Measurements from ENCODE around the gene CDCA7L.
"Not testable (repeated sequence)": the region's sequence is repeated elsewhere in the genome, so short reads cannot be mapped to it uniquely, and the experiment has no call there.

Gene CDCA7L

DNA sequence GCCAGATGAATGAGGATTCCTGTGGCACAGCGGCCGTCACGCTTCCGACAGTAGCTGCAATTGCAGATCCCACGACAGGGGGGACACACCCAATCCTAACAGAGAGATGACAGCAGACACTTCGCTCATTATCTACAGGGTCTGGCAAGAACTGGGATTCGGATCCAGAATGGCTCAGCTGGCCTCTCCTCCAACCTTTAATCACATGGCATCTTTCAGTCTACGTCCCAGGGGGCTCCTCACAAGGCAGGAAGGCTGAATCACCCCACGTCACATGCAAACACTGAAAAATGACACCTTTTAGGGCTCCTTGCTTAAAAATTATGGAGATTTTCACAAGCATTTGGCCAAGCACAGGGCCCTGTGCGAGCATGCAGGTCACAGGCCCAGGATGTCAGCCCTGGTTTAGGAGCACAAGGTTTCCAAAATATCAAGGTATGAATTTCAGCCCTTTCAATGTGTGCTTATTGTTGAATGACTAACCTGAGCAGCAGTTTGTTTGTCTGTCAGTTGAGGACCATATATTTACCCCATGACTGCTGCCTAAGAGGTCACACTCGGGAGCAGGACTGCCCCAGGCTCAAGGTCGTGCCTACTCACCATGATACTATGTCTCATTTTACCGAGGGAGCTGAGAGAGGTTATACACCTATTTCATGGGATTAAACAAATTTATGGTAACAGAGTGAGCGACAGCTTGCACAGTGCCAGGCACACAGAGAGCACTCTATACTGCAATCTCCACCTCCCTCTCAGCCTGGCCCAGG lies 42.5 kb downstream of the CDCA7L start:
- H3K27me3 ChIP-seq (replicated peaks; ENCODE audit: control insufficient read depth, insufficient read depth, low read length): no peaks in the 10 kb centered on the region

DNA sequence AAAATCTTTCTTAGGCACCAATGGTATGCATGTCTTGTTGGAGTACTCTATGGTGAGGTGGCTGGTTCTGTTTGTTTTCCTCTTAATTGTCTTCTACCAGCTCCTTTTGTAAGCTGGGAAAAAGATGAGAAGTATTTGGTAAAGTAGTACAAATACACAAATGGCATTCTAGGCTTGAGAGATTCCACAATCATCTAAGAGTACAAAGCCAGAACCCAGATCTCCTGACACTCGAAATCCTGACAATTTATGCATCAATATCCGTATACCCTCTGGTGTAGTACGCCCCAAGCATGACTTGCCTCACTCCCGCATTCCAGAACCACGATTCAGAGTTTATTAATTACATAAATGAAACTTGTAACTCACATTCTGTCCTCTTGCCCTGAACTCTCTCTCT lies 43.5 kb downstream of the CDCA7L start:
- Histone ChIP-seq H3K36me3 (ENCODE audit: control insufficient read depth, insufficient read depth, low read length, severe bottlenecking) (peaks cover 7% of the 10 kb centered on the region), H3K4me3 (ENCODE audit: low read length) (no peak overlapping the region), H3K27me3 (replicated peaks; ENCODE audit: control insufficient read depth, insufficient read depth, low read length) (no peaks in the 10 kb centered on the region), H3K4me1 (ENCODE audit: control insufficient read depth, insufficient read depth, low read length) (peaks cover 8% of the 10 kb centered on the region), H3K9me3 (ENCODE audit: control insufficient read depth, low read length) (no peaks in the 10 kb centered on the region), H3K9ac (ENCODE audit: low read length) (no peak overlapping the region)
- DNase-seq (ENCODE audit: low read depth): peak; percentile 45

More for the DNA sequence above, 42.5 kb downstream of the CDCA7L start:
- Histone ChIP-seq H3K4me3 (ENCODE audit: low read length) (no peak overlapping the region), H3K36me3 (ENCODE audit: control insufficient read depth, insufficient read depth, low read length, severe bottlenecking) (peaks cover 13% of the 10 kb centered on the region), H3K9ac (ENCODE audit: low read length) (no peak overlapping the region), H3K9me3 (ENCODE audit: control insufficient read depth, low read length) (no peaks in the 10 kb centered on the region), H3K4me1 (ENCODE audit: control insufficient read depth, insufficient read depth, low read length) (peaks cover 8% of the 10 kb centered on the region)
- DNase-seq (ENCODE audit: low read depth): no peak

DNA sequence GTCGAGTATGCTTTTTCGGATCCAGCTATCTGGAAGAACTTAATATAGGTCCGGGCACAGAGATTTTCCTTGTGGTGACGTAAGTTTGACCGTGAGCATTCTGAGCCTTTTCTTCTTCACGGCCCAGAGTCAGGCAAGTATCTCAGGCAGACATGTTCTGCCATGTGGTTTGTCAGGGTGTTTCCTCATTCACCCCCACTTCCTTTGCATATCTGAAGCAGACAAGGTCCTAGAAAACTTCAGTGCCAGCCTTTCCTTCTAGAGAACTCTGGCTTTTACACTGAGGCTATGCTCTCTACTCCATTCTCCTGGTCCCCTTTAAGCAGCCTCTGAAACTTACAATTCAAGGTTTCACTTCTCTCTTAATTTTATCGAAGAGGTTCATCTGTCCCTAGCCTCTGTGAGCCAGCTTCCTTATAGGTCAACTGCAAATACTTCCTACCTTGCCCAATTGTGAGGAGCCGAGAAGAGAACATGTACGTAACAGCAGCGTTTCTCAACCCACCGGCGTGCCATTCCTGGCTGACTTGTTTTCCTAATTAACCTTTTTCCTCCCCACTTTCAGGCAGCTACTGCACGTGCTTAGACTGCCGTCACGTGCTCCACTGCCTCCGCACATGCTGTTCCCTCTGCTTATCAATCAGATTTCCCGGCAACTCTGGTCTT lies 47.3 kb downstream of the CDCA7L start:
- Histone ChIP-seq H3K9ac (ENCODE audit: low read length) (no peak overlapping the region), H3K36me3 (ENCODE audit: control insufficient read depth, insufficient read depth, low read length, severe bottlenecking) (no peaks in the 10 kb centered on the region), H3K4me3 (ENCODE audit: low read length) (no peak overlapping the region), H3K4me1 (ENCODE audit: control insufficient read depth, insufficient read depth, low read length) (peaks cover 8% of the 10 kb centered on the region), H3K27me3 (replicated peaks; ENCODE audit: control insufficient read depth, insufficient read depth, low read length) (no peaks in the 10 kb centered on the region), H3K9me3 (ENCODE audit: control insufficient read depth, low read length) (no peaks in the 10 kb centered on the region)
- DNase-seq (ENCODE audit: low read depth): no peak

- no peaks in the 10 kb centered on the region for H3K36me3 ChIP-seq (ENCODE audit: control insufficient read depth, insufficient read depth, low read length, severe bottlenecking)
- no peak overlapping the region for H3K4me3 ChIP-seq (ENCODE audit: low read length)
- H3K9ac ChIP-seq (ENCODE audit: low read length): no peak overlapping the region
- no peaks in the 10 kb centered on the region for H3K9me3 ChIP-seq (ENCODE audit: control insufficient read depth, low read length)
- DNase-seq (ENCODE audit: low read depth): no peak
- no peaks in the 10 kb centered on the region for H3K27me3 ChIP-seq (replicated peaks; ENCODE audit: control insufficient read depth, insufficient read depth, low read length)
- H3K4me1 ChIP-seq (ENCODE audit: control insufficient read depth, insufficient read depth, low read length): no peaks in the 10 kb centered on the region
Measured at GRCh38 chr7:21893401-21893800, 52.3 kb downstream of the CDCA7L start.

- H3K9ac ChIP-seq (ENCODE audit: low read length): no peak overlapping the region
- no peaks in the 10 kb centered on the region for H3K4me1 ChIP-seq (ENCODE audit: control insufficient read depth, insufficient read depth, low read length)
- no peaks in the 10 kb centered on the region for H3K36me3 ChIP-seq (ENCODE audit: control insufficient read depth, insufficient read depth, low read length, severe bottlenecking)
- H3K4me3 ChIP-seq (ENCODE audit: low read length): no peak overlapping the region
- H3K9me3 ChIP-seq (ENCODE audit: control insufficient read depth, low read length): no peaks in the 10 kb centered on the region
- no peaks in the 10 kb centered on the region for H3K27me3 ChIP-seq (replicated peaks; ENCODE audit: control insufficient read depth, insufficient read depth, low read length)
- no peak for DNase-seq (ENCODE audit: low read depth)
Measured at GRCh38 chr7:21891291-21891690, 54.4 kb downstream of the CDCA7L start.

DNA sequence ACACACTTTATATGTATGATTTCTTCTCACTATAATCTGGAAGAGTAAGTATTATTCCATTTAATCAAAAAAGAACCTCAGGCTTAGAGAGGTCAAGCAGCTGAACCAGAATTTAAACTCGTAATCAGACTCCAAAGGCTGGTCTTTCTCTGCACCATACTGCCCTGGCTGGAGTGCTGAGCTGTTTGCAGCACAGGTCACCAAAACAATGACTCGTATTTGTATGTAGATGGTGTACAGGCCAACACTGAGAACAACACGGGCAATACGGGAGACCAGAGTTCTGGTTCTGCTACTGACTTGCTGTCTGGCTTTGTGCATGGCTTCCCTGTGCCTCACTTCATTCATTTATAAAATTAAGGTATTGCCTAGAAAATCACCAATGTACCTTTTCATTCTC lies 57.9 kb downstream of the CDCA7L start:
- Histone ChIP-seq H3K9ac (ENCODE audit: low read length) (no peak overlapping the region), H3K4me3 (ENCODE audit: low read length) (no peak overlapping the region)

DNA sequence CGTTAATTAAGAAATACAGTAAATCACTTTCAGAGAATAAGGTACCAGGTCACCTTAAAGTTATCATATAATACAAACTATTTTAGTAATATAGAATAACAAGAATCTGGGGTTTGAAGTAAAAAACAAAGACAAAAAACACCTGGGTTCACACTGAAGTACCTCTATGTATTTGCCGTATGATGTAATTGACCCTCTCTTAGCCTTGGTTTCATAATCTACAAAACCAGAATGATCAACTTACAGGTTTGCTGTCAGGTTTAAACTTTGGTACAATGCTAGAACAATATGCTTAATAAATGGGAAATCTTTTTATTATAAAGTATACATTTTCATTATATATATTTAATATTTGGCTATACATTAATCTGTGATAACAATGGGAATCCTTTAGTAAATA lies 58.3 kb downstream of the CDCA7L start:
- Histone ChIP-seq H3K36me3 (ENCODE audit: control insufficient read depth, insufficient read depth, low read length, severe bottlenecking) (no peaks in the 10 kb centered on the region), H3K27me3 (replicated peaks; ENCODE audit: control insufficient read depth, insufficient read depth, low read length) (no peaks in the 10 kb centered on the region), H3K9ac (ENCODE audit: low read length) (no peak overlapping the region), H3K4me3 (ENCODE audit: low read length) (no peak overlapping the region), H3K9me3 (ENCODE audit: control insufficient read depth, low read length) (no peaks in the 10 kb centered on the region), H3K4me1 (ENCODE audit: control insufficient read depth, insufficient read depth, low read length) (no peaks in the 10 kb centered on the region)
- no peak for DNase-seq (ENCODE audit: low read depth)

More for the DNA sequence above, 57.9 kb downstream of the CDCA7L start:
- Histone ChIP-seq H3K36me3 (ENCODE audit: control insufficient read depth, insufficient read depth, low read length, severe bottlenecking) (no peaks in the 10 kb centered on the region), H3K9me3 (ENCODE audit: control insufficient read depth, low read length) (no peaks in the 10 kb centered on the region), H3K4me1 (ENCODE audit: control insufficient read depth, insufficient read depth, low read length) (no peaks in the 10 kb centered on the region), H3K27me3 (replicated peaks; ENCODE audit: control insufficient read depth, insufficient read depth, low read length) (no peaks in the 10 kb centered on the region)
- DNase-seq (ENCODE audit: low read depth): no peak

DNA sequence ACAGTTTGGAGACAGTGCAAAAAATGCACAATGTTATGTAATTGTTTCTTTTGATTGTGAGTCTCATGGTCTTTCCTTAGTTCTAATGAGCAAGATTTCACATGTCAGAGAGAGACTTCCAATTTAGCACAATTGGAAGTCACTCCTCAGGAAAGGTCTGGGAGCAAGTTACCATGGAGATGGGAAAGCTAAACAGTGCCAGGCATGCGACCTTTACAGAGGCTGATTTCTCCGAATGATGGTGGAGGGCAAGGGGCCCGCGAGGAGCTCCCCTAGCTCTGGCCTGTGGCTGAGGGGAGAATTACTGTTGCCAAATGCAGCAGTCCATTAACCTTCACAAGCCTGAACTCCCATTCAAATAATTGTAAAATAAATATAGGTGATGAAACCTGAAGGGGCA lies 59.3 kb downstream of the CDCA7L start:
- no peaks in the 10 kb centered on the region for H3K36me3 ChIP-seq (ENCODE audit: control insufficient read depth, insufficient read depth, low read length, severe bottlenecking)
- H3K9ac ChIP-seq (ENCODE audit: low read length): no peak overlapping the region
- DNase-seq (ENCODE audit: low read depth): no peak
- no peaks in the 10 kb centered on the region for H3K9me3 ChIP-seq (ENCODE audit: control insufficient read depth, low read length)
- no peak overlapping the region for H3K4me3 ChIP-seq (ENCODE audit: low read length)
- no peaks in the 10 kb centered on the region for H3K4me1 ChIP-seq (ENCODE audit: control insufficient read depth, insufficient read depth, low read length)
- no peaks in the 10 kb centered on the region for H3K27me3 ChIP-seq (replicated peaks; ENCODE audit: control insufficient read depth, insufficient read depth, low read length)

- Histone ChIP-seq H3K27me3 (replicated peaks; ENCODE audit: control insufficient read depth, insufficient read depth, low read length) (no peaks in the 10 kb centered on the region), H3K9ac (ENCODE audit: low read length) (no peak overlapping the region), H3K4me3 (ENCODE audit: low read length) (no peak overlapping the region), H3K4me1 (ENCODE audit: control insufficient read depth, insufficient read depth, low read length) (no peaks in the 10 kb centered on the region), H3K9me3 (ENCODE audit: control insufficient read depth, low read length) (no peaks in the 10 kb centered on the region), H3K36me3 (ENCODE audit: control insufficient read depth, insufficient read depth, low read length, severe bottlenecking) (no peaks in the 10 kb centered on the region)
- DNase-seq (ENCODE audit: low read depth): no peak
Measured at GRCh38 chr7:21884496-21884895, 61.2 kb downstream of the CDCA7L start.

DNA sequence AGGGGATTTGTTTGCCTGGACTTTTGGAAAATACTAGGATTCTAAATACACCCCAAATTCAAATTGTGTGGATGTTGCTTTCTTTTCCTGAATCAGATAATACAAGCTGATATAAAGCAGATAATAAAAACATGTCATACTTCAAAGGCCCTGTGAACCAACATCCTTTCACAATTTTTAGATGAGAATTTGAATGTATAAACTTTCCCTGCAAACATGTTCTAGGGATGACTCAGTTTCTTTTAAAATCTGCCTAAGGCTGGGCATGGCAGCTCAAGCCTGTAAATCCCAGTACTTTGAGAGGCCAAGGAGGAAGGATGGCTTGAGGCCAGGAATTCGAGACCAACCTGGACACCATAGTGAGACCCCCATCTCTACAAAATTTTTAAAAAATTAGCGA lies 62.2 kb downstream of the CDCA7L start:
- H3K4me3 ChIP-seq (ENCODE audit: low read length): not testable (repeated sequence)

DNA sequence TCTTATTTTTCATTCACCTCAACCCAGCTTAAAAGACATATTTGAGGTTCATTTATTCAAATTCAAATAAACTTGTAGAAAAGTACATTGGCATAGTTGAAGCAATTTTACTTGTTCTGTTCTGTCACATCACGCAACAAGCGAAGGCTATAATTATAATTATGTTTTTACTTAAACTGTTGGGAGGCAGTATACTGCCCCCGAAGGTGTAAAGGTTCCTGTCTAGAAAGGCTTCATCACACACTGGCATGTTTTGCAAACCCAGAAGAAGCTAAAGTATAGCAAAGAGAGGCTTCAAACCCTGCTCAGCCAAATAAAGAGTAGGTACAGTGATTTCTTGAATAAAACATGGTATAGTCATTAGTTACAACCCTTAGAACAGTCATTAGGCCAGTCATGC lies 62.6 kb downstream of the CDCA7L start:
- H3K36me3 ChIP-seq (ENCODE audit: control insufficient read depth, insufficient read depth, low read length, severe bottlenecking): no peaks in the 10 kb centered on the region
- H3K4me3 ChIP-seq (ENCODE audit: low read length): no peak overlapping the region
- no peak for DNase-seq (ENCODE audit: low read depth)
- H3K9me3 ChIP-seq (ENCODE audit: control insufficient read depth, low read length): no peaks in the 10 kb centered on the region
- H3K9ac ChIP-seq (ENCODE audit: low read length): no peak overlapping the region
- H3K27me3 ChIP-seq (replicated peaks; ENCODE audit: control insufficient read depth, insufficient read depth, low read length): no peaks in the 10 kb centered on the region
- H3K4me1 ChIP-seq (ENCODE audit: control insufficient read depth, insufficient read depth, low read length): no peaks in the 10 kb centered on the region

More for the DNA sequence above, 62.2 kb downstream of the CDCA7L start:
- H3K9me3 ChIP-seq (ENCODE audit: control insufficient read depth, low read length); DNase-seq (ENCODE audit: low read depth); H3K36me3 ChIP-seq (ENCODE audit: control insufficient read depth, insufficient read depth, low read length, severe bottlenecking); H3K4me1 ChIP-seq (ENCODE audit: control insufficient read depth, insufficient read depth, low read length); H3K9ac ChIP-seq (ENCODE audit: low read length); H3K27me3 ChIP-seq (replicated peaks; ENCODE audit: control insufficient read depth, insufficient read depth, low read length): not testable (repeated sequence)
